Mesendoderm (in vitro differentiated cells): ENCODE data around the gene CDHR1.
"Not testable (repeated sequence)": the region's sequence is repeated elsewhere in the genome, so short reads cannot be mapped to it uniquely, and the experiment has no call there.

Experiments
- DNase-seq: peaks from one replicate; pipeline ENCODE4 v3.0.0; 2013
- H2AK5ac ChIP-seq: 2 replicates; pipeline ENCODE4 v1.6.1; 2013; ENCODE audit warnings: low read length, inconsistent platforms
- H2BK120ac ChIP-seq: 2 replicates; pipeline ENCODE4 v1.6.1; 2013; ENCODE audit warnings: low read depth, mild to moderate bottlenecking, low read length, moderate library complexity, mixed read lengths
- H2BK15ac ChIP-seq: replicated peaks from 2 replicates; pipeline ENCODE4 v1.6.1; 2013; ENCODE audit warnings: low read depth, mild to moderate bottlenecking, moderate library complexity
- H2BK5ac ChIP-seq: 2 replicates; pipeline ENCODE4 v1.6.1; 2013; ENCODE audit warnings: low read length, inconsistent platforms
- H3K18ac ChIP-seq: 2 replicates; pipeline ENCODE4 v1.6.1; 2013; ENCODE audit warnings: mild to moderate bottlenecking, low read length, mixed read lengths
- H3K23ac ChIP-seq: one replicate; pipeline ENCODE4 v1.6.1; 2013; ENCODE audit warnings: low read length
- H3K27ac ChIP-seq: 2 replicates; pipeline ENCODE4 v1.5.1; 2013; ENCODE audit warnings: low read depth, mild to moderate bottlenecking, inconsistent platforms, low read length, moderate library complexity
- H3K27me3 ChIP-seq: 2 replicates; pipeline ENCODE4 v1.6.1; 2013; ENCODE audit warnings: low read length, control low read depth, mild to moderate bottlenecking, inconsistent platforms; ENCODE audit not compliant: insufficient read depth, poor library complexity
- H3K36me3 ChIP-seq: 2 replicates; pipeline ENCODE4 v1.6.1; 2013; ENCODE audit warnings: low read length, inconsistent platforms; ENCODE audit not compliant: control insufficient read depth, insufficient read depth
- H3K4ac ChIP-seq: one replicate; pipeline ENCODE4 v1.6.1; 2013; ENCODE audit warnings: low read depth, mild to moderate bottlenecking, low read length, moderate library complexity
- H3K4me1 ChIP-seq: 2 replicates; pipeline ENCODE4 v1.6.1; 2013; ENCODE audit warnings: low read depth, low read length, inconsistent platforms; ENCODE audit not compliant: control insufficient read depth
- H3K4me2 ChIP-seq: 2 replicates; pipeline ENCODE4 v1.6.1; 2013; ENCODE audit warnings: low read length
- H3K4me3 ChIP-seq: 2 replicates; pipeline ENCODE4 v1.5.1; 2013; ENCODE audit warnings: mild to moderate bottlenecking, low read length
- H3K56ac ChIP-seq: one replicate; pipeline ENCODE4 v1.6.1; 2013; ENCODE audit warnings: low read length
- H3K79me1 ChIP-seq: 2 replicates; pipeline ENCODE4 v1.6.1; 2013; ENCODE audit warnings: low read length, inconsistent platforms
- H3K79me2 ChIP-seq: 2 replicates; pipeline ENCODE4 v1.6.1; 2013; ENCODE audit warnings: mild to moderate bottlenecking, low read length; ENCODE audit not compliant: control insufficient read depth, insufficient read depth
- H3K9ac ChIP-seq: 2 replicates; pipeline ENCODE4 v1.6.1; 2013; ENCODE audit warnings: low read length, inconsistent platforms
- H4K5ac ChIP-seq: one replicate; pipeline ENCODE4 v1.6.1; 2013; ENCODE audit warnings: low read length
- H4K8ac ChIP-seq: one replicate; pipeline ENCODE4 v1.6.1; 2013; ENCODE audit warnings: low read depth, mild to moderate bottlenecking, control low read depth, low read length, moderate library complexity
- WGBS: extraction: QIAGEN DNeasy Blood & Tissue Kit; methylation state at CpG from one replicate; pipeline ENCODE4 v1.1.7; 2013; ENCODE audit warnings: low lambda C conversion rate, missing lambda C conversion rate; ENCODE audit not compliant: insufficient coverage; ENCODE audit errors: extremely low coverage; 5-methylcytosine and 5-hydroxymethylcytosine counted together

The CDHR1 gene

DNA sequence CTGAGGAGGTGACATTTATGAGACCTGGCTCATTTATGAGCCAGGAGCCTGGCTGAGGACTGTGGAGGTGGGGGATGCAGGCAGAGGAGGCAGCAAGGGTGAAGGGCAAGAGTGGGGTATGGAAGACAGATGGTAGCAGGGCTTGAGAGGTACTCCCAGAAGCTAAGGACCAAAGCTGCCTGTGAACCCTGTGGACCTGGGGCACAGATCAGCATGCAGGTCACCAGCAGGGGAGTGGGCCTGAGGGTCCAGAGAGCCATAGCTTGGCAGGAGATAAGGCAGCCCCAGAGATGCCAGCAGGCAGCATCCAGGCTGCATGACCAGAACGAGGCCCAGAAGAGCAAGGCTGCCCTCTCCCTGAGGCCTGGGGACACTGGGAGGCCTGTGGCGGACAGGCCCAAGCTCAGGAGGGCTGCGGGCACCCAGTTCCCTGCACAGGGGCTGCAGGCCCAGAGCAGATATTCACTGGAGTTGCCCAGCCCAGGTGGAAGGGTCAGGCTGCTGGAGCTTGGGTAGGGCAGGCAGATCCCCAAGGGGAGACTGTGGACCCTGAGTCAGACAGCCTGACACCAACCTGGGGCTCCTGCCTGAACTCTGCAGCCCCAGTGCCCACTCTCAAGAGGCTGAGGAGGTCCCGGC lies 17.4 kb upstream of the CDHR1 start:
- Histone ChIP-seq H3K79me1 (no peaks in the 10 kb centered on the region), H3K9ac (no peak overlapping the region), H3K4me3 (no peak overlapping the region), H3K79me2 (no peaks in the 10 kb centered on the region), H3K4ac (no peak overlapping the region), H2BK120ac (no peak overlapping the region), H4K5ac (no peak overlapping the region), H3K4me2 (no peak overlapping the region), H3K4me1 (no peaks in the 10 kb centered on the region), H2BK5ac (no peak overlapping the region), H3K56ac (no peak overlapping the region), H3K36me3 (no peaks in the 10 kb centered on the region), H2AK5ac (no peak overlapping the region), H3K18ac (no peak overlapping the region), H3K27me3 (no peaks in the 10 kb centered on the region), H3K23ac (no peak overlapping the region), H3K27ac (no peak overlapping the region), H2BK15ac (no peak overlapping the region), H4K8ac (no peak overlapping the region)
- no CpG with 5 or more reads among the region's 4 CpGs for WGBS
- DNase-seq: no peak

DNA sequence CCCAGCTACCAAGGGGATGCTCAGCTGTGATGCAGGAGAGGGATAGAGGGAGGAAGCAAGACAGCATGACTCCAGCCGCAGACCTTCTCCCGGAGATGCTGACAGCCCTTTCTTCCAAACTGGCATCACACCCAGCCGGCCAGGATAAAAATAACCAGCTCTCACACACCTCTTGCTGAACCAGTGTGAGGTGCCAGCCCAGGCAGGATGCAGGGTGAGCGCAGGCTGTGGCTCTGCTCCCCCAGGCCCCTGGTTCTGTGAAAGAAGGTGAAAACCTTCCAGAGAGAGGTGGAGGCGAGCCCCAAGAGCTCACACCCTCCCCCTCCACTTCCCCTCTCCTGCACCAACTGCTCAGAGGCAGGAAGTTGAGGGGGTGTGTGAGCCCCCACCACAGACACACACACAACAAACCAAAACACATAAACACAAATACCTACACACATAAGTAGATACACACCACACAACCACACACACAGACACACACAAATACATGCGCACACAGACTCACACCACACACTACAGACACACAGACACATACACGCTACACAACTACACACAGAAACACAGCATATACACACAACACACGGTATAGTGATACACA lies 16.7 kb upstream of the CDHR1 start:
- Histone ChIP-seq H2BK5ac (no peak overlapping the region), H3K79me1 (no peaks in the 10 kb centered on the region), H3K4me3 (no peak overlapping the region), H4K5ac (no peak overlapping the region), H3K9ac (no peak overlapping the region), H3K27me3 (no peaks in the 10 kb centered on the region), H3K23ac (no peak overlapping the region), H3K27ac (no peak overlapping the region), H3K4ac (no peak overlapping the region), H3K56ac (no peak overlapping the region), H3K4me1 (no peaks in the 10 kb centered on the region), H3K18ac (no peak overlapping the region), H2BK15ac (no peak overlapping the region), H4K8ac (no peak overlapping the region), H2BK120ac (no peak overlapping the region), H3K79me2 (no peaks in the 10 kb centered on the region), H3K4me2 (no peak overlapping the region), H2AK5ac (no peak overlapping the region), H3K36me3 (no peaks in the 10 kb centered on the region)
- no CpG with 5 or more reads among the region's 8 CpGs for WGBS
- no peak for DNase-seq

DNA sequence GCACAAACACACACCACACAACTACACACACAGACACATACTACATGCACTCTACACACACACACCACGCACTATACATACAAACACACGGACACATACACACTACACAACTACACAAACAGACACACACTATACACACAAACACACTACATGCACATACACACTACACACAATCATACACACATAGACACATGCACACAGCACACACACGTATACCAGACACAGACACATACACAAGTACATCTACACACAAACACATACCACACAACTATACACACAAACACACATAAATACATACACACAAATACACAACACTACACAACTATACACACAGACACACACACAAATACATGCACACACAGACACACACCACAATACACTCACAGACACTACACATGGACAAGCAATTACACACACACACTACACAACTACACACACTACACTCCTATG lies 16.2 kb upstream of the CDHR1 start:
- no peak overlapping the region for H3K56ac ChIP-seq
- H3K4me3 ChIP-seq: no peak overlapping the region
- no peak overlapping the region for H4K5ac ChIP-seq
- no peak overlapping the region for H4K8ac ChIP-seq
- H2AK5ac ChIP-seq: no peak overlapping the region
- no peak overlapping the region for H3K9ac ChIP-seq
- 100% methylated on average over 2 of the region's 3 CpGs for WGBS
- H3K4me2 ChIP-seq: no peak overlapping the region
- H2BK120ac ChIP-seq: no peak overlapping the region
- no peak overlapping the region for H2BK5ac ChIP-seq
- no peak overlapping the region for H3K27ac ChIP-seq
- no peaks in the 10 kb centered on the region for H3K79me2 ChIP-seq
- H3K18ac ChIP-seq: no peak overlapping the region
- DNase-seq: no peak
- no peak overlapping the region for H3K23ac ChIP-seq
- no peaks in the 10 kb centered on the region for H3K79me1 ChIP-seq
- no peaks in the 10 kb centered on the region for H3K27me3 ChIP-seq
- no peaks in the 10 kb centered on the region for H3K4me1 ChIP-seq
- H3K36me3 ChIP-seq: no peaks in the 10 kb centered on the region
- H2BK15ac ChIP-seq: no peak overlapping the region
- no peak overlapping the region for H3K4ac ChIP-seq

DNA sequence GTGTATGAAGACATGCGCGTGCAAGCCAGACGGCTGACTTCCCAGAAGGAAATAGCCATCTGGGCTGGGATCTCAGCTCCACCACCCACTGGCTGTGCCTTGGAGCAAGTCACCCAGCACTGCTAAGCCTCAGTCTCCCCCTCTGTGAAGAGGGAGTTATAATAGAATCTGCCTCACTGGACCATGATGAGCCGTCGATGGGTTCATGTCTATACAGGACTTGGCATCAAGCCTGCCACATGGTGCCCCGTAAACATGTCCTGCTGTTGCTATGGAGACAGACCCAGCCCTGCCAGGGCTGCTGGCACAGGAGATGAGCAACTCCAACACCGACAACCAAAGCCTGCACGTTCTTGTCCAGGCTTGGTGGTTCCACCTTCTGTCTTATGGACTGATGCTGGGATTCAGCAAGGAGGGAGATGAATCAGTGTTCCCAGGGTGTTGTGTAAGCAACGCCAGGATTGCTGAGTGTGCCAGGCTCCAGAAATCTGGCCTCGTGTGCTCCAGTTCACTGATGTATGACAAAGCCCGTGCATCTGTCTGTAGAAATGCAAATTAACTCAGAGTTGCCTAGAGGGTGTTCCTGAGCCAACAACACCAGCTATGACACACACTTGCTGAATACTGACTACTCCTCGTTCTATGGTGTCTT lies 15.2 kb upstream of the CDHR1 start:
- no peak overlapping the region for H3K4me3 ChIP-seq
- H3K36me3 ChIP-seq: no peaks in the 10 kb centered on the region
- no peak overlapping the region for H3K56ac ChIP-seq
- H3K79me1 ChIP-seq: no peaks in the 10 kb centered on the region
- no peak for DNase-seq
- no peak overlapping the region for H2BK5ac ChIP-seq
- H3K27ac ChIP-seq: no peak overlapping the region
- no peak overlapping the region for H2BK120ac ChIP-seq
- no peaks in the 10 kb centered on the region for H3K27me3 ChIP-seq
- H2AK5ac ChIP-seq: no peak overlapping the region
- WGBS: no CpG with 5 or more reads among the region's 12 CpGs
- no peak overlapping the region for H2BK15ac ChIP-seq
- H3K18ac ChIP-seq: no peak overlapping the region
- H3K9ac ChIP-seq: no peak overlapping the region
- no peak overlapping the region for H3K23ac ChIP-seq
- H4K5ac ChIP-seq: no peak overlapping the region
- H3K4me1 ChIP-seq: no peaks in the 10 kb centered on the region
- no peaks in the 10 kb centered on the region for H3K79me2 ChIP-seq
- H3K4me2 ChIP-seq: no peak overlapping the region
- H3K4ac ChIP-seq: no peak overlapping the region
- no peak overlapping the region for H4K8ac ChIP-seq

DNA sequence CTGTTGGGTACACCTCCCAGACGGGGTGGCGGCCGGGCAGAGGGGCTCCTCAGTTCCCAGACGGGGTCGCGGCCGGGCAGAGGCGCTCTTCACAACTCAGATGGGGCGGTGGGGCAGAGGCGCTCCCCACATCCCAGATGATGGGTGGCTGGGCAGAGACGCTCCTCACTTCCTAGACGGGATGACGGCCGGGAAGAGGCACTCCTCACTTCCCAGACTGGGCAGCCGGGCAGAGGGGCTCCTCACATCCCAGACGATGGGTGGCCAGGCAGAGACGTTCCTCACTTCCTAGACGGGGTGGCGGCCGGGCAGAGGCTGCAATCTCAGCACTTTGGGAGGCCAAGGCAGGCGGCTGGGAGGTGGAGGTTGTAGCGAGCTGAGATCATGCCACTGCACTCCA lies 14.0 kb upstream of the CDHR1 start:
- not testable (repeated sequence) for H2AK5ac ChIP-seq, H4K5ac ChIP-seq, DNase-seq, H3K18ac ChIP-seq, H3K9ac ChIP-seq, H3K79me1 ChIP-seq, H3K36me3 ChIP-seq, H3K56ac ChIP-seq, H2BK5ac ChIP-seq, H2BK120ac ChIP-seq, H3K27ac ChIP-seq, H3K4me2 ChIP-seq, H3K4me1 ChIP-seq, H2BK15ac ChIP-seq, H3K27me3 ChIP-seq, H3K23ac ChIP-seq, H3K4ac ChIP-seq, H4K8ac ChIP-seq, H3K4me3 ChIP-seq, H3K79me2 ChIP-seq
- WGBS: no CpG with 5 or more reads among the region's 22 CpGs
